HepG2 (cell line): ENCODE data around the gene PIGR. TPM values are rescaled to one million over a fixed set of nuclear protein-coding genes. Genes with fewer than 3 reads are reported as not detected.

Experiments used
- ATAC-seq: fragments of 200-7000 bp; cut with Tn5 transposase; 3 replicates; pipeline ENCODE4 v1.9.1; 2020; ENCODE audit warnings: mild to moderate bottlenecking, moderate library complexity
- BruUV-seq: library from RNA; stranded (reverse); fragments of 400-500 nt; replicated peaks from 2 replicates; lab custom pipeline; 2021; lab: Mats Ljungman, UMichigan
- CTCF ChIA-PET: fragments of 300-600 bp; formaldehyde crosslinking; extraction: SDS; loops from one replicate; lab custom pipeline; 2021; ENCODE audit warnings: low total read pairs, inconsistent platforms, low intra/inter-chr PET ratio; lab: Yijun Ruan, JAX
- POLR2A ChIA-PET: fragments of 350-600 bp; sonication (Branson Sonifier 250); formaldehyde crosslinking; loops from one replicate; lab custom pipeline; 2020; ENCODE audit warnings: antibody characterized with exemption, inconsistent platforms; lab: Yijun Ruan, JAX
- DNase-seq: peaks from one replicate; pipeline ENCODE4 v3.0.0-alpha.2; 2015; ENCODE audit warnings: low spot score
- FAIRE-seq: peaks from 3 replicates; lab custom pipeline; 2011; peaks lifted over from hg19 to GRCh38; lab: Jason Lieb, UNC
- H2AFZ ChIP-seq: one replicate; pipeline ENCODE4 v1.6.1; 2011; ENCODE audit warnings: low read length, inconsistent platforms
- H3K27ac ChIP-seq: fragments of 300-600 bp; 3 replicates; pipeline ENCODE4 v1.8.0; 2011; ENCODE audit warnings: mixed run types, mild to moderate bottlenecking, mixed read lengths, low read length, inconsistent platforms; ENCODE audit not compliant: insufficient read depth; ENCODE audit errors: extremely low read length
- H3K27me3 ChIP-seq, 2 experiments: fragments of 200-600 bp in 1 of 2; 2 replicates in 1 of 2; 3 replicates in 1 of 2; pipeline versions ENCODE4 v1.6.0 to v1.8.0; 2011; ENCODE audit warnings: low read length in 2 of 2, mild to moderate bottlenecking in 2 of 2, moderate library complexity in 2 of 2, inconsistent platforms in 1 of 2; ENCODE audit not compliant: insufficient read depth in 2 of 2, control insufficient read depth in 1 of 2
- H3K36me3 ChIP-seq, 2 experiments: fragments of 200-600 bp in 1 of 2; replicated peaks in 1 of 2; 2 replicates in 1 of 2; 3 replicates in 1 of 2; pipeline versions ENCODE4 v1.5.1 to v1.8.0; 2011; ENCODE audit warnings: low read length in 2 of 2, inconsistent platforms in 1 of 2; ENCODE audit not compliant: insufficient read depth in 2 of 2, control insufficient read depth in 1 of 2
- H3K4me1 ChIP-seq: 2 replicates; pipeline ENCODE4 v1.5.1; 2012; ENCODE audit warnings: low read length, inconsistent platforms; ENCODE audit not compliant: insufficient read depth
- H3K4me2 ChIP-seq: 2 replicates; pipeline ENCODE4 v1.6.0; 2011; ENCODE audit warnings: low read depth, low read length, inconsistent platforms
- H3K4me3 ChIP-seq, 3 experiments: fragments of 200-600 bp in 1 of 3; sonication (generic), shearing (Covaris generic) in 1 of 3; replicated peaks in 1 of 3; 2 replicates each; pipeline ENCODE4 v1.5.1; 2011 to 2016; ENCODE audit warnings: low read length in 3 of 3, inconsistent platforms in 2 of 3, low read depth in 2 of 3, mild to moderate bottlenecking in 2 of 3, control low read depth in 1 of 3, mixed read lengths in 1 of 3; ENCODE audit not compliant: insufficient read depth in 1 of 3
- H3K79me2 ChIP-seq: one replicate; pipeline ENCODE4 v1.6.1; 2011; ENCODE audit warnings: low read length, inconsistent platforms; ENCODE audit not compliant: insufficient read depth
- H3K9ac ChIP-seq: 2 replicates; pipeline ENCODE4 v1.6.0; 2011; ENCODE audit warnings: mild to moderate bottlenecking, low read depth, low read length, inconsistent platforms; ENCODE audit not compliant: insufficient read depth
- H3K9me3 ChIP-seq: 2 replicates; pipeline ENCODE4 v1.5.1; 2012; ENCODE audit warnings: mild to moderate bottlenecking, low read length
- H4K20me1 ChIP-seq: 2 replicates; pipeline ENCODE4 v1.6.0; 2011; ENCODE audit warnings: inconsistent platforms, mild to moderate bottlenecking, low read length, moderate library complexity; ENCODE audit not compliant: insufficient read depth
- HOXA3 ChIP-seq: sonication (generic); formaldehyde crosslinking; IDR thresholded peaks from 2 replicates; pipeline ENCODE4 v1.5.0; 2020; ENCODE audit warnings: missing genetic modification reagents
- PAF1 ChIP-seq: IDR thresholded peaks from 2 replicates; pipeline ENCODE4 v1.6.1; 2016; ENCODE audit warnings: missing genetic modification reagents, missing compliant biosample characterization
- PAWR ChIP-seq: sonication (generic); formaldehyde crosslinking; IDR thresholded peaks from 2 replicates; pipeline ENCODE4 v1.4.0; 2020; ENCODE audit warnings: missing genetic modification reagents, mild to moderate bottlenecking, borderline replicate concordance
- POLR2AphosphoS5 ChIP-seq: IDR thresholded peaks from 2 replicates; pipeline ENCODE4 v1.6.1; 2012; ENCODE audit warnings: low read depth, low read length
- RBAK ChIP-seq: sonication (generic); formaldehyde crosslinking; IDR thresholded peaks from 2 replicates; pipeline ENCODE4 v1.5.1; 2020; ENCODE audit warnings: mild to moderate bottlenecking, missing genetic modification reagents
- SP4 ChIP-seq: sonication (generic); formaldehyde crosslinking; IDR thresholded peaks from 2 replicates; pipeline ENCODE4 v1.8.1; 2023; ENCODE audit warnings: mild to moderate bottlenecking, missing genetic modification reagents
- TBL1XR1 ChIP-seq: fragments of 150-350 bp; IDR thresholded peaks from 2 replicates; pipeline ENCODE4 v1.6.1; 2014; ENCODE audit warnings: borderline replicate concordance, low read length; ENCODE audit not compliant: partially characterized antibody
- ZC3H4 ChIP-seq: sonication (generic); formaldehyde crosslinking; IDR thresholded peaks from 2 replicates; pipeline ENCODE4 v1.4.0; 2020; ENCODE audit warnings: missing genetic modification reagents, borderline replicate concordance
- ZFP37 ChIP-seq: sonication (generic); formaldehyde crosslinking; IDR thresholded peaks from 2 replicates; pipeline ENCODE4 v1.4.0; 2020; ENCODE audit warnings: missing genetic modification reagents, borderline replicate concordance
- ZMYM2 ChIP-seq: sonication (generic); formaldehyde crosslinking; IDR thresholded peaks from 2 replicates; pipeline ENCODE4 v1.8.0; 2022; ENCODE audit warnings: mild to moderate bottlenecking, missing genetic modification reagents
- ZNF263 ChIP-seq: sonication (generic); formaldehyde crosslinking; IDR thresholded peaks from 2 replicates; pipeline ENCODE4 v1.4.0; 2020; ENCODE audit warnings: missing genetic modification reagents
- ZNF615 ChIP-seq: sonication (generic); formaldehyde crosslinking; IDR thresholded peaks from 2 replicates; pipeline ENCODE4 v1.5.0; 2020; ENCODE audit warnings: mild to moderate bottlenecking, missing genetic modification reagents, borderline replicate concordance
- WGBS: methylation state at CpG from one replicate; pipeline ENCODE4 v1.1.6; 2017; ENCODE audit warnings: low lambda C conversion rate; 5-methylcytosine and 5-hydroxymethylcytosine counted together
- in situ Hi-C: cut with HindIII; loops from 2 replicates; pipeline ENCODE4 v1.10.0; 2017; ENCODE audit warnings: low pct_unique_long_range_greater_than_20kb; ENCODE audit not compliant: extremely low pct_ligation_motif_present
- intact Hi-C: fragments of 100-400 bp; cut with micrococcal nuclease; formaldehyde crosslinking; loops from one replicate; pipeline ENCODE4 v1.10.0; 2022; ENCODE audit not compliant: unreplicated experiment
- polyA plus RNA-seq, 8 experiments: library from polyadenylated mRNA; depleted of rRNA in 3 of 8; stranded (reverse) in 7 of 8; unstranded in 1 of 8; fragments of >200 nt; fragmentation: Illumina TruSeq in 4 of 8; extraction: Trizol in 4 of 8; gene quantifications; 2 replicates each; pipeline versions ENCODE4 v1.2.1 to v1.2.3, GENCODE V29; 2011 to 2016; ENCODE audit warnings: low read depth in 4 of 8, missing spikeins in 1 of 8, mixed read lengths in 1 of 8; ENCODE audit not compliant: insufficient read depth in 1 of 8
- total RNA-seq, 5 experiments: library from RNA; depleted of rRNA; stranded (reverse); fragments of >200 nt; fragmentation: Illumina TruSeq; extraction: Trizol; gene quantifications; 2 replicates each; pipeline ENCODE4 v1.2.3, GENCODE V29; 2016; ENCODE audit warnings: low read depth in 1 of 5
- TF ChIP-seq, protein P1 (sequence below): sonication (generic); formaldehyde crosslinking; IDR thresholded peaks from 2 replicates; pipeline ENCODE4 v1.4.0; 2020; ENCODE audit warnings: missing genetic modification reagents; ENCODE audit errors: not compliant biosample characterization
- TF ChIP-seq, protein P2 (sequence below): IDR thresholded peaks from 2 replicates; pipeline ENCODE4 v1.6.1; 2016; ENCODE audit warnings: missing compliant biosample characterization, missing genetic modification reagents, borderline replicate concordance

PIGR gene
- total and polyA plus RNA-seq, 2 of the 13 experiments (the other 11 are each of a cell fraction or from before 2014, with no cell fraction given), result not detected

DNA sequence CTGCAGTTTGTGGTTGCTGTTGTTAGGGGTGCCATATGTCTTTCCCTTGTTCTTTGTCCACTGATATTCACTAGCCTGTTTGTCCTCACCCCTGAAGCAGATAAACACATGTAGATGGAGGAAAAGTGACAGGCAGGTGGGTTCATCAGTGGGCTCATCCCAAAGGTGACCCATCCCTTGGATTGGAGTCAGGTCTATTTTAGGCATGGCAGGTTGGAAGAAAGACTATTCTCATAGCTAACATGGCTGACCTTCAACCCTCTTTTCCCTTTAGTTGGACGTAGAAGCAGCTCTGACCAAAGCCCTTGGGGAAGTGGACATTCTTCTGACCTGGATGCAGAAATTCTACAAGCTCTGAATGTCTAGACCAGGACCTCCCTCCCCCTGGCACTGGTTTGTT lies 43.6 kb downstream of the PIGR start:
- H2AFZ ChIP-seq, result no peak overlapping the region
- no peaks in the 10 kb centered on the region for H3K4me1 ChIP-seq
- no peak overlapping the region for H3K4me3 ChIP-seq
- DNase-seq, result no peak
- no peaks in the 10 kb centered on the region for H3K9me3 ChIP-seq
- TF ChIP-seq ZFP37 (CRISPR knock-in tag), result no peak
- no peak for TF ChIP-seq ZNF615
- TF ChIP-seq, protein P1, sequence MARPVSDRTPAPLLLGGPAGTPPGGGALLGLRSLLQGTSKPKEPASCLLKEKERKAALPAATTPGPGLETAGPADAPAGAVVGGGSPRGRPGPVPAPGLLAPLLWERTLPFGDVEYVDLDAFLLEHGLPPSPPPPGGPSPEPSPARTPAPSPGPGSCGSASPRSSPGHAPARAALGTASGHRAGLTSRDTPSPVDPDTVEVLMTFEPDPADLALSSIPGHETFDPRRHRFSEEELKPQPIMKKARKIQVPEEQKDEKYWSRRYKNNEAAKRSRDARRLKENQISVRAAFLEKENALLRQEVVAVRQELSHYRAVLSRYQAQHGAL (CRISPR knock-in tag), result no peak
- no peak for TF ChIP-seq SP4 (CRISPR knock-in tag)
- TF ChIP-seq RBAK (CRISPR knock-in tag), result no peak
- TF ChIP-seq ZNF263 (CRISPR knock-in tag), result no peak
- TF ChIP-seq ZC3H4 (CRISPR knock-in tag), result no peak
- TF ChIP-seq, all 625 proteins: peak for 0
- Histone ChIP-seq H3K36me3 (no peaks in the 10 kb centered on the region), H3K79me2 (no peaks in the 10 kb centered on the region), H4K20me1 (no peaks in the 10 kb centered on the region), H3K27me3 (peaks cover 2 to 10% of the 10 kb centered on the region in 2 experiments; a peak in 1 of 5 replicates), H3K27ac (no peak overlapping the region), H3K9ac (no peak overlapping the region), H3K4me2 (no peak overlapping the region)
- FAIRE-seq, result no peak
- CTCF ChIA-PET, result no interaction called here
- in situ Hi-C loops, result loop anchor here (25.0 kb wide), 1 partner anchor 265 kb away; the partner anchor contains the start of gene DYRK3
- intact Hi-C loops, result no loop called here
- 0% methylated on average over 1 of the region's 1 CpG for WGBS
- POLR2A ChIA-PET, result no interaction called here
- no peak for ATAC-seq
- no TSS peak for BruUV-seq

DNA sequence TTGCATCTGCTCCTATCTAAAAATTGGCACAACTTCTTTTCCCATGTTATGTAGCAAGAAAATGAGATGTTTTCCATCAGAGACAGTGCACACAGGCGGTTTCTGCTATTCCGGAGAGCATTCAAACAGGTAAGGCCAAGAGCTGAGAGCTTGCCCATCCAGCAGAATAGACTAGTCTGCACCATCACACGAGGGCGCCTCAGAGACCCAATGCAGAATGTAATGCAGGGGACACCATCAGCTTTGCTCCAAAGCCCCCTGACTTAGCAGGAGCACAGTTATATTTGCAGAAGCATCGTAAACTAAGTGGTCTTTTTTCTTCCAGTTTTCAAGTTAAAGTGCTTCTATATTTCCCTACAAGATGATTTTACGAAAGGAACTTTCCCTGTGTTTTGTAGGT lies 44.3 kb downstream of the PIGR start:
- ATAC-seq (no peak), FAIRE-seq (no peak), DNase-seq (no peak)
- Histone ChIP-seq H3K79me2 (no peaks in the 10 kb centered on the region), H3K36me3 (no peaks in the 10 kb centered on the region), H3K9ac (no peak overlapping the region), H3K4me1 (no peaks in the 10 kb centered on the region), H3K4me2 (no peak overlapping the region), H2AFZ (no peak overlapping the region), H3K27ac (no peak overlapping the region), H3K27me3 (peaks cover 0 to 12% of the 10 kb centered on the region in 2 experiments; a peak in 1 of 5 replicates), H4K20me1 (no peaks in the 10 kb centered on the region), H3K9me3 (no peaks in the 10 kb centered on the region), H3K4me3 (no peak overlapping the region)
- in situ Hi-C loops (loop anchor here (25.0 kb wide), 1 partner anchor 265 kb away; the partner anchor contains the start of gene DYRK3), intact Hi-C loops (no loop called here)
- 23% methylated on average over 6 of the region's 6 CpGs for WGBS
- CTCF ChIA-PET, result no interaction called here
- BruUV-seq, result no TSS peak
- POLR2A ChIA-PET, result no interaction called here
- TF ChIP-seq ZMYM2 (CRISPR knock-in tag) (no peak), PAWR (CRISPR knock-in tag) (no peak), HOXA3 (CRISPR knock-in tag) (no peak), PAF1 (no peak), POLR2AphosphoS5 (no peak), TBL1XR1 (no peak)
- TF ChIP-seq, protein P2, sequence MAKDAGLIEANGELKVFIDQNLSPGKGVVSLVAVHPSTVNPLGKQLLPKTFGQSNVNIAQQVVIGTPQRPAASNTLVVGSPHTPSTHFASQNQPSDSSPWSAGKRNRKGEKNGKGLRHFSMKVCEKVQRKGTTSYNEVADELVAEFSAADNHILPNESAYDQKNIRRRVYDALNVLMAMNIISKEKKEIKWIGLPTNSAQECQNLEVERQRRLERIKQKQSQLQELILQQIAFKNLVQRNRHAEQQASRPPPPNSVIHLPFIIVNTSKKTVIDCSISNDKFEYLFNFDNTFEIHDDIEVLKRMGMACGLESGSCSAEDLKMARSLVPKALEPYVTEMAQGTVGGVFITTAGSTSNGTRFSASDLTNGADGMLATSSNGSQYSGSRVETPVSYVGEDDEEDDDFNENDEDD (CRISPR knock-in tag), result no peak
